Measurements from ENCODE around the gene PSMA7.
A peak's percentile ranks its signal among the peaks of the same experiment; 100 is the strongest.

PSMA7 gene

DNA sequence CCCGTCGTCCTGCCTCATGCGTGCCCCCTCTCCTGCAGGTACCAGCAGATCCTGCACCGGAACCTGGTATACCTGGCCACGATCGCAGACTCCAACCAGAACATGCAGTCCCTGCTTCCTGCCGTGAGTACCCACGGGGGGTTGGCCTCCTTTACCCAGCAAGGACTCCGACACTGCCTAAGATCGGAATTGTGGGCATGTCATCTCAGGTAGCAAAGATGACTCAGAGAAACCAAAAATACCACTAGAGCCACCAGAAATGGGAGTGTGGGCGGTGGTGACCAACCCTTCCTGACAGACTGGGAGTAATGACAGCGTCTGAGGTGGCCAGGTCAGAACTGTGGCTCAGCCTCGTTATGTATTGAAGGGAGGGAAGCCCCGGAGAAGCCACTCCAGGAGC, 16.6 kb upstream of the PSMA7 start:
- TF ChIP-seq CTCF (IDR thresholded peaks at IDR 0.05; ENCODE audit: low read depth, low read length, missing control alignments), result no peak

GRCh38 chr20:62159052-62159451, 15.9 kb upstream of the PSMA7 start:
- no peak for TF ChIP-seq CTCF (IDR thresholded peaks at IDR 0.05; ENCODE audit: low read depth, low read length, missing control alignments)
- no peak for DNase-seq (ENCODE audit: low read depth)
- no peak overlapping the region for H3K4me3 ChIP-seq (ENCODE audit: low read depth, low read length)

More for the DNA sequence above, 16.6 kb upstream of the PSMA7 start:
- no peak overlapping the region for H3K4me3 ChIP-seq (ENCODE audit: low read depth, low read length)
- peak; percentile 57 for DNase-seq (ENCODE audit: low read depth)

GRCh38 chr20:62158541-62158940, 15.3 kb upstream of the PSMA7 start:
- DNase-seq (ENCODE audit: low read depth), result no peak
- TF ChIP-seq CTCF (IDR thresholded peaks at IDR 0.05; ENCODE audit: low read depth, low read length, missing control alignments), result no peak
- no peak overlapping the region for H3K4me3 ChIP-seq (ENCODE audit: low read depth, low read length)

DNA sequence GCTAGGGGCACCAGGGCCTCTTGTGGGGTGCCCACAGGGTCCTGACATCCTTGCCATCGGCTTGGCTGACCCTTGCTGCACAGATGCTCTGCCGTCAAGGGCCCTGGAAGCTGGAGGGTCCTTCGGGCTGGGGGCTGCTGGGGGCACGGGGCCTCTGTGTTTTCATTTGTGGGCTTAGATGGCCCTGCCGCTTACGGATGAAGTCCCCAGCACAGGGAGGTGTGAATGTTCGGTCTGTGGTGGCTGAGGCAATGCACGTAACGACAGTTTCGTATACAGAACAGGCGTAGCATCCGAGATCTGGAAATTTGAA, 14.8 kb upstream of the PSMA7 start:
- no peak overlapping the region for H3K4me3 ChIP-seq (ENCODE audit: low read depth, low read length)
- no peak for TF ChIP-seq CTCF (IDR thresholded peaks at IDR 0.05; ENCODE audit: low read depth, low read length, missing control alignments)
- no peak for DNase-seq (ENCODE audit: low read depth)

- no peak for TF ChIP-seq CTCF (IDR thresholded peaks at IDR 0.05; ENCODE audit: low read depth, low read length, missing control alignments)
- H3K4me3 ChIP-seq (ENCODE audit: low read depth, low read length), result no peak overlapping the region
- no peak for DNase-seq (ENCODE audit: low read depth)
Observed at GRCh38 chr20:62157387-62158087, 14.3 kb upstream of the PSMA7 start.

DNA sequence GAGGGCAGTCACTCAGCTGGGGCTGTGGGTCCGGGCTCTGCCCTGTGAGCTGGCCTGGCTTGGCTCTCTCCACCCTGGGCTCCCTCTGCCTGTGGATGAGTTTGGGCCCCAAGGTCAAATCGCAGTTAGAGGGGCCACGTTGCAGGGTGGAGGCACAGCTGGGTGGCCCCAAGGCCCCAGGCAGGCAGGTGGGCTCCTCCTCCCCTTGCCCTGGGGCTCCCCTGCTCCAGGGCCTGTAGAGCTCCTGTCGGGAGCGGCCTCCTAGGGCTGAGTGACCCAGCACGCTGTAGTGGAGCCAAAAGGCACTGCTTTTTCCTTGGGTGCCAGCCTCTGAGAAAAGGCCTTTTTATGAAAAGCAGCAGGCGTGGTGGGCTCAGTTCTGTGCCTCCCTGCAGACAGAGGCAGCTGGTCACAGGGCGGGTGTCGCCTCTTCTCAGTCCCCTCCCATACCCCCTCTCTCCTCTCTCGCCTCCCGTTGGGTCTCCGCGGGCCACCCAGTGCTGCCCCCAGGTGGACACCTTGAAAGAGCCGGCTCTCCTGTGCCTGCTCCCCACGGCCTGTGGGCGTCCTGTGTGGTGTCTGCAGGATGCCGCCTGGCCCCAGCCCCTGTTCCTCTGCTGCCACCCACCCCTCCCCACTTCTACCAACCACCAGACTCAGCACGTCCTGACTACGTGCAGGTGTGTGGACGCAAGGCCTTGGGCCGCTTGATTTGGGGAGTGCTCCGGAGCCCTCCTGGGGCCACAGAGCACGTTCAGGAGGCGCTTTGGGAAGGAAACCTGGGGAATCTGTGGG, 13.6 kb upstream of the PSMA7 start:
- DNase-seq (ENCODE audit: low read depth), result no peak
- peak; percentile 64 for TF ChIP-seq CTCF (IDR thresholded peaks at IDR 0.05; ENCODE audit: low read depth, low read length, missing control alignments)

DNA sequence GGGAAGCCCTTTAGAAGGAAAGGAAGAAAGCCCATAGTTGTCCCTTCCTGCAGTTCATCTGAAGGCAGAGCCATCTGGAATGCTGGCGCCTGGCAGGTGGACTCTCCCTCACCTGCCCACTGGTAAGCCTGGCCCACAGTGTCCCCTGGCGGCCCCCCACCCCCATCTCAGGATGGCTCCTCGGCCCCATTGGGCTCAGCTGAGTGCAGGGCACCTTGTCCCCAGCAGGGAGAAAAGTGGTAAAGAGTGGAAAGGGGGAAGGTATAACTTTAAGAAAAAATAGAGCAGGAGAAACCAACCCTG, 13.0 kb upstream of the PSMA7 start:
- H3K4me3 ChIP-seq (ENCODE audit: low read depth, low read length), result no peak overlapping the region
- no peak for DNase-seq (ENCODE audit: low read depth)
- TF ChIP-seq CTCF (IDR thresholded peaks at IDR 0.05; ENCODE audit: low read depth, low read length, missing control alignments), result no peak

More for the DNA sequence above, 13.6 kb upstream of the PSMA7 start:
- H3K4me3 ChIP-seq (ENCODE audit: low read depth, low read length), result no peak overlapping the region
